ENCODE results near the gene NRSN2. TPM values are rescaled to one million over a fixed set of nuclear protein-coding genes. Genes with fewer than 3 reads are reported as not detected.

Gene NRSN2
- total RNA-seq, 1 experiment from 2014 or later: 22.7 TPM

- no peak overlapping the region for H2BK20ac ChIP-seq (ENCODE audit: low read depth, low read length, poor library complexity, severe bottlenecking)
- peak overlapping the region; percentile 98 for H3K4me2 ChIP-seq (ENCODE audit: insufficient read depth, insufficient read length, low read length)
- DNase-seq: peak; percentile 97
- H2BK120ac ChIP-seq (ENCODE audit: low read depth, low read length, poor library complexity, severe bottlenecking): no peak overlapping the region
- no peak overlapping the region for H3K23ac ChIP-seq (ENCODE audit: insufficient read length, low read depth, low read length)
- no CpG with 5 or more reads among the region's 61 CpGs for WGBS (ENCODE audit: extremely low coverage, insufficient read length, low lambda C conversion rate)
- H3K4me1 ChIP-seq (ENCODE audit: insufficient read depth, low read length): no peaks in the 10 kb centered on the region; the same call in 1 of the 2 replicates
- Mint-ChIP-seq H3K9me3 (no peaks in the 10 kb centered on the region; a peak in 1 of 5 replicates), H3K27ac (peak overlapping the region; percentile 83 to 96 (median 91)), H3K27me3 (ENCODE audit: low read depth) (peaks cover 15% of the 10 kb centered on the region), H3K36me3 (ENCODE audit: insufficient read depth in 1 of 3, low read depth in 3 of 3) (peaks cover 2 to 4% (median 4%) of the 10 kb centered on the region in 3 experiments), H3K4me1 (peaks cover 15 to 23% of the 10 kb centered on the region in 2 experiments), H3K4me3 (peak overlapping the region; percentile 86 to 89)
- H3K4ac ChIP-seq (ENCODE audit: low read depth, low read length): no peak overlapping the region
- no peaks in the 10 kb centered on the region for H4K20me1 ChIP-seq (ENCODE audit: control insufficient read depth, insufficient read depth, insufficient read length)
- peak overlapping the region; percentile 64 for H3K9ac ChIP-seq (ENCODE audit: extremely low read depth, insufficient read length, low read length)
- no peaks in the 10 kb centered on the region for H3K79me1 ChIP-seq (ENCODE audit: insufficient read depth, low read depth, low read length, poor library complexity, severe bottlenecking)
- H3K27ac ChIP-seq (ENCODE audit: insufficient read length, low read depth, low read length): peak overlapping the region; percentile 11
- H3K79me2 ChIP-seq (ENCODE audit: insufficient read depth, low read length): no peaks in the 10 kb centered on the region
- H3K23me2 ChIP-seq (ENCODE audit: insufficient read length, low read depth, low read length, poor library complexity, severe bottlenecking): peaks cover 18% of the 10 kb centered on the region
- H3K27me3 ChIP-seq (ENCODE audit: insufficient read depth, low read length): no peaks in the 10 kb centered on the region; the same call in 1 of the 2 replicates
- peak overlapping the region; percentile 69 for H3K14ac ChIP-seq (ENCODE audit: insufficient read depth, low read length)
- peak overlapping the region; percentile 64 for H3K18ac ChIP-seq (ENCODE audit: insufficient read length, low read depth, low read length)
- no peak for TF ChIP-seq CTCF (conservative IDR thresholded peaks at IDR 0.05)
- H4K8ac ChIP-seq (replicated peaks; ENCODE audit: insufficient read length, low read depth, low read length): no peak overlapping the region
- H3K9me3 ChIP-seq (ENCODE audit: control insufficient read depth, low read depth, low read length): no peaks in the 10 kb centered on the region
- H2BK5ac ChIP-seq (ENCODE audit: insufficient read length, low read length): peak overlapping the region; percentile 49
- H2AFZ ChIP-seq (ENCODE audit: low read length): no peak overlapping the region
- H4K5ac ChIP-seq (ENCODE audit: insufficient read length, low read depth, low read length): no peak overlapping the region
- H3T11ph ChIP-seq (ENCODE audit: low read length): no peak overlapping the region
- H2BK12ac ChIP-seq (ENCODE audit: insufficient read length, low read depth, low read length): no peak overlapping the region
- H2BK15ac ChIP-seq (ENCODE audit: low read depth, low read length): no peak overlapping the region
- no peak overlapping the region for H4K91ac ChIP-seq (ENCODE audit: insufficient read length, low read depth, low read length)
- no peak overlapping the region for H2AK5ac ChIP-seq (ENCODE audit: insufficient read length, low read length)
- peak overlapping the region; percentile 53 for H3K56ac ChIP-seq (ENCODE audit: insufficient read length, low read depth, low read length)
Measured at GRCh38 chr20:347640-348484, 951 bp downstream of the NRSN2 start.
